WTC11 (cell line): ENCODE measurements around the gene ZCCHC2.

ENCODE experiments used
- CBFB ChIP-seq: sonication (generic); formaldehyde crosslinking; IDR thresholded peaks from 2 replicates; pipeline ENCODE4 v1.8.1; 2022; ENCODE audit warnings: mild to moderate bottlenecking, low read depth, missing genetic modification reagents
- CREB1 ChIP-seq: sonication (generic); formaldehyde crosslinking; IDR thresholded peaks from 2 replicates; pipeline ENCODE4 v1.8.0; 2023; ENCODE audit warnings: mild to moderate bottlenecking, missing genetic modification reagents
- CREM ChIP-seq: sonication (generic); formaldehyde crosslinking; IDR thresholded peaks from 2 replicates; pipeline ENCODE4 v1.8.1; 2022; ENCODE audit warnings: mild to moderate bottlenecking, missing genetic modification reagents, moderate library complexity
- NR1H2 ChIP-seq: sonication (generic); formaldehyde crosslinking; IDR thresholded peaks from 2 replicates; pipeline ENCODE4 v1.9.0; 2021; ENCODE audit warnings: mild to moderate bottlenecking, moderate library complexity, missing genetic modification reagents
- RORB ChIP-seq: fragments of 250-450 bp; sonication (Bioruptor Pico); IDR thresholded peaks from 2 replicates; pipeline ENCODE4 v1.9.0; 2021; ENCODE audit warnings: mild to moderate bottlenecking
- ZNF121 ChIP-seq: sonication (generic); formaldehyde crosslinking; IDR thresholded peaks from 2 replicates; pipeline ENCODE4 v1.8.0; 2023; ENCODE audit warnings: missing genetic modification reagents
- ZNF232 ChIP-seq: sonication (generic); formaldehyde crosslinking; IDR thresholded peaks from 2 replicates; pipeline ENCODE4 v1.8.0; 2022; ENCODE audit warnings: mild to moderate bottlenecking, missing genetic modification reagents
- ZNF416 ChIP-seq: fragments of 250-450 bp; sonication (Bioruptor Pico); IDR thresholded peaks from 2 replicates; pipeline ENCODE4 v1.9.0; 2021; ENCODE audit warnings: mild to moderate bottlenecking, inconsistent platforms
- TF ChIP-seq, protein P1 (sequence below): fragments of 200-600 bp; IDR thresholded peaks from 2 replicates; pipeline ENCODE4 v1.8.0; 2022; ENCODE audit warnings: antibody characterized with exemption

- TF ChIP-seq, protein P1, sequence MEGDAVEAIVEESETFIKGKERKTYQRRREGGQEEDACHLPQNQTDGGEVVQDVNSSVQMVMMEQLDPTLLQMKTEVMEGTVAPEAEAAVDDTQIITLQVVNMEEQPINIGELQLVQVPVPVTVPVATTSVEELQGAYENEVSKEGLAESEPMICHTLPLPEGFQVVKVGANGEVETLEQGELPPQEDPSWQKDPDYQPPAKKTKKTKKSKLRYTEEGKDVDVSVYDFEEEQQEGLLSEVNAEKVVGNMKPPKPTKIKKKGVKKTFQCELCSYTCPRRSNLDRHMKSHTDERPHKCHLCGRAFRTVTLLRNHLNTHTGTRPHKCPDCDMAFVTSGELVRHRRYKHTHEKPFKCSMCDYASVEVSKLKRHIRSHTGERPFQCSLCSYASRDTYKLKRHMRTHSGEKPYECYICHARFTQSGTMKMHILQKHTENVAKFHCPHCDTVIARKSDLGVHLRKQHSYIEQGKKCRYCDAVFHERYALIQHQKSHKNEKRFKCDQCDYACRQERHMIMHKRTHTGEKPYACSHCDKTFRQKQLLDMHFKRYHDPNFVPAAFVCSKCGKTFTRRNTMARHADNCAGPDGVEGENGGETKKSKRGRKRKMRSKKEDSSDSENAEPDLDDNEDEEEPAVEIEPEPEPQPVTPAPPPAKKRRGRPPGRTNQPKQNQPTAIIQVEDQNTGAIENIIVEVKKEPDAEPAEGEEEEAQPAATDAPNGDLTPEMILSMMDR = no peak
- TF ChIP-seq CREM (CRISPR knock-in tag) (no peak), ZNF416 (no peak), NR1H2 (CRISPR knock-in tag) (no peak), ZNF232 (no peak), ZNF121 (CRISPR knock-in tag) (no peak), CREB1 (CRISPR knock-in tag) (no peak), RORB (CRISPR knock-in tag) (no peak), CBFB (CRISPR knock-in tag) (no peak)
Observed at GRCh38 chr18:62616331-62616805, 93.5 kb downstream of the ZCCHC2 start.
